GM23248 (cell line): Measurements from ENCODE around the gene FAM236A. TPM values are rescaled to one million over a fixed set of nuclear protein-coding genes. Genes with fewer than 3 reads are reported as not detected.
"Not testable (repeated sequence)": the region's sequence is repeated elsewhere in the genome, so short reads cannot be mapped to it uniquely, and the experiment has no call there.

Experiments used
- DNase-seq: peaks from one replicate; pipeline ENCODE4 v3.0.0-alpha.2; 2015
- H2AFZ ChIP-seq: fragments of 200-600 bp; sonication (generic); 2 replicates; pipeline ENCODE4 v1.6.1; 2016; ENCODE audit warnings: antibody characterized with exemption
- H3F3A ChIP-seq: fragments of 200-600 bp; sonication (generic); 2 replicates; pipeline ENCODE4 v1.6.1; 2016; ENCODE audit warnings: mild to moderate bottlenecking, antibody characterized with exemption, mixed run types; ENCODE audit not compliant: insufficient read depth
- H3K27ac ChIP-seq: fragments of 200-600 bp; sonication (generic); 2 replicates; pipeline ENCODE4 v1.5.1; 2016; ENCODE audit warnings: mild to moderate bottlenecking
- H3K27me3 ChIP-seq: fragments of 200-600 bp; sonication (generic); replicated peaks from 2 replicates; pipeline ENCODE4 v1.6.1; 2016; ENCODE audit warnings: mild to moderate bottlenecking; ENCODE audit not compliant: insufficient read depth
- H3K36me3 ChIP-seq: fragments of 200-600 bp; sonication (generic); 2 replicates; pipeline ENCODE4 v1.6.1; 2016; ENCODE audit warnings: low read depth, mild to moderate bottlenecking
- H3K4me1 ChIP-seq: fragments of 200-600 bp; sonication (generic); 2 replicates; pipeline ENCODE4 v1.6.1; 2016; ENCODE audit warnings: mild to moderate bottlenecking; ENCODE audit not compliant: insufficient read depth
- H3K4me2 ChIP-seq: fragments of 200-600 bp; sonication (generic); one replicate; pipeline ENCODE4 v1.6.1; 2016; ENCODE audit warnings: mild to moderate bottlenecking; ENCODE audit not compliant: unreplicated experiment
- H3K4me3 ChIP-seq: fragments of 200-600 bp; sonication (generic); 2 replicates; pipeline ENCODE4 v1.5.1; 2016; ENCODE audit warnings: mild to moderate bottlenecking
- H3K79me2 ChIP-seq: fragments of 200-600 bp; sonication (generic); 2 replicates; pipeline ENCODE4 v1.6.1; 2016; ENCODE audit warnings: mild to moderate bottlenecking; ENCODE audit not compliant: insufficient read depth
- H3K9ac ChIP-seq: fragments of 200-600 bp; sonication (generic); 2 replicates; pipeline ENCODE4 v1.6.1; 2016; ENCODE audit warnings: mild to moderate bottlenecking
- H3K9me2 ChIP-seq: fragments of 200-600 bp; sonication (generic); 2 replicates; pipeline ENCODE4 v1.6.1; 2016; ENCODE audit warnings: mixed run types, mild to moderate bottlenecking, moderate library complexity; ENCODE audit not compliant: insufficient read depth
- H3K9me3 ChIP-seq: fragments of 200-600 bp; sonication (generic); one replicate; pipeline ENCODE4 v1.6.1; 2017; ENCODE audit warnings: low read depth
- H4K20me1 ChIP-seq: fragments of 200-600 bp; sonication (generic); 2 replicates; pipeline ENCODE4 v1.6.0; 2016; ENCODE audit not compliant: insufficient read depth
- WGBS, 2 experiments: methylation state at CpG; one replicate each; pipeline ENCODE4 v1.1.6; 2015 to 2017; ENCODE audit warnings: low lambda C conversion rate in 2 of 2, low coverage in 1 of 2; ENCODE audit errors: missing lambda C conversion rate in 2 of 2; 5-methylcytosine and 5-hydroxymethylcytosine counted together
- in situ Hi-C: fragments of 300-500 bp; cut with MboI; formaldehyde crosslinking; loops from 2 replicates; pipeline ENCODE4 v1.15.0; 2020
- polyA plus RNA-seq: library from polyadenylated mRNA; unstranded; fragments of >200 nt; fragmentation: Nextera tagmentation; extraction: Ambion mirVana; gene quantifications from 2 replicates; pipeline ENCODE4 v1.2.1, GENCODE V29; 2016
- total RNA-seq: library from RNA; depleted of rRNA; stranded (reverse); fragments of >200 nt; shearing (Covaris generic); gene quantifications from 2 replicates; pipeline ENCODE4 v1.2.3, GENCODE V29; 2014; rRNA removed

The FAM236A gene
- total RNA-seq (not detected in 2 replicates), polyA plus RNA-seq (not detected in 2 replicates)

GRCh38 chrX:72937906-72938305, at the start of gene FAM236A:
FAM236A (plus strand) TSS chrX:72938206; CDS start chrX:72938263, 57 bp downstream.
- H3K9ac ChIP-seq, H3K9me2 ChIP-seq, H3F3A ChIP-seq, H3K27me3 ChIP-seq, H3K4me3 ChIP-seq, H3K9me3 ChIP-seq, in situ Hi-C loops, H3K79me2 ChIP-seq, H4K20me1 ChIP-seq, H3K4me1 ChIP-seq, DNase-seq, H3K4me2 ChIP-seq, H3K36me3 ChIP-seq, H3K27ac ChIP-seq, H2AFZ ChIP-seq: not testable (repeated sequence)
- WGBS, 2 experiments, result no CpG with 5 or more reads among the region's 15 CpGs

- H3K27ac ChIP-seq, H3K9me3 ChIP-seq, H3K27me3 ChIP-seq, H3K4me3 ChIP-seq, H3K9me2 ChIP-seq, DNase-seq, H3K79me2 ChIP-seq, H4K20me1 ChIP-seq, in situ Hi-C loops, H3K36me3 ChIP-seq, H2AFZ ChIP-seq, H3K4me1 ChIP-seq, H3F3A ChIP-seq, H3K4me2 ChIP-seq, H3K9ac ChIP-seq: not testable (repeated sequence)
- WGBS, 2 experiments, result no CpG with 5 or more reads among the region's 14 CpGs
Measured at GRCh38 chrX:72889740-72890139, 48.3 kb upstream of the FAM236A start.

- H2AFZ ChIP-seq, H3K27ac ChIP-seq, H3K9me2 ChIP-seq, H3K4me2 ChIP-seq, DNase-seq, H3K4me1 ChIP-seq, H3K9ac ChIP-seq, H3K9me3 ChIP-seq, H3K79me2 ChIP-seq, H3K4me3 ChIP-seq, in situ Hi-C loops, H3K27me3 ChIP-seq, H3F3A ChIP-seq, H3K36me3 ChIP-seq, H4K20me1 ChIP-seq: not testable (repeated sequence)
- no CpG with 5 or more reads among the region's 13 CpGs for WGBS, 2 experiments
Measured at GRCh38 chrX:72912315-72912714, 25.7 kb upstream of the FAM236A start, which contains the start of gene FAM236C. FAM236C (plus strand) TSS chrX:72912615; CDS start chrX:72912715, 100 bp downstream.

- H3K27ac ChIP-seq, H4K20me1 ChIP-seq, H2AFZ ChIP-seq, H3K36me3 ChIP-seq, H3K27me3 ChIP-seq, H3K4me3 ChIP-seq, H3K4me2 ChIP-seq, DNase-seq, H3K9ac ChIP-seq, H3K4me1 ChIP-seq, in situ Hi-C loops, H3K79me2 ChIP-seq, H3K9me3 ChIP-seq, H3F3A ChIP-seq, H3K9me2 ChIP-seq: not testable (repeated sequence)
- 17 to 35% methylated on average over 2 to 3 of the region's 5 CpGs for WGBS, 2 experiments
Measured at GRCh38 chrX:72916096-72916495, 21.9 kb upstream of the FAM236A start.

- H3K9me3 ChIP-seq, H3F3A ChIP-seq, H3K9me2 ChIP-seq, H3K4me2 ChIP-seq, H3K9ac ChIP-seq, H2AFZ ChIP-seq, H4K20me1 ChIP-seq, in situ Hi-C loops, DNase-seq, H3K36me3 ChIP-seq, H3K27me3 ChIP-seq, H3K4me3 ChIP-seq, H3K4me1 ChIP-seq, H3K27ac ChIP-seq, H3K79me2 ChIP-seq: not testable (repeated sequence)
- no CpG with 5 or more reads among the region's 1 CpG for WGBS, 2 experiments
Measured at GRCh38 chrX:72932283-72932682, 5.7 kb upstream of the FAM236A start.

GRCh38 chrX:72936455-72936854, 1.6 kb upstream of the FAM236A start:
- H3K4me1 ChIP-seq, H3F3A ChIP-seq, H3K27ac ChIP-seq, DNase-seq, H3K27me3 ChIP-seq, H3K79me2 ChIP-seq, H3K4me3 ChIP-seq, in situ Hi-C loops, H3K36me3 ChIP-seq, H3K9me2 ChIP-seq, H3K9ac ChIP-seq, H3K4me2 ChIP-seq, H4K20me1 ChIP-seq, H2AFZ ChIP-seq, H3K9me3 ChIP-seq: not testable (repeated sequence)
- no CpG with 5 or more reads among the region's 7 CpGs for WGBS, 2 experiments

- H3K27me3 ChIP-seq, H3K4me3 ChIP-seq, H3K36me3 ChIP-seq, H3F3A ChIP-seq, in situ Hi-C loops, H2AFZ ChIP-seq, H3K9me3 ChIP-seq, H3K9me2 ChIP-seq, H3K79me2 ChIP-seq, DNase-seq, H3K9ac ChIP-seq, H3K4me1 ChIP-seq, H3K4me2 ChIP-seq, H4K20me1 ChIP-seq, H3K27ac ChIP-seq: not testable (repeated sequence)
- no CpG with 5 or more reads among the region's 8 CpGs for WGBS, 2 experiments
Measured at GRCh38 chrX:72936882-72937455, 1.0 kb upstream of the FAM236A start.

GRCh38 chrX:72942272-72942671, 4.3 kb downstream of the FAM236A start:
- H3K4me2 ChIP-seq, H4K20me1 ChIP-seq, H3K27me3 ChIP-seq, H3K9me2 ChIP-seq, H2AFZ ChIP-seq, H3K79me2 ChIP-seq, H3F3A ChIP-seq, H3K9me3 ChIP-seq, H3K27ac ChIP-seq, in situ Hi-C loops, H3K9ac ChIP-seq, H3K4me3 ChIP-seq, H3K4me1 ChIP-seq, H3K36me3 ChIP-seq, DNase-seq: not testable (repeated sequence)
- no CpG with 5 or more reads among the region's 6 CpGs for WGBS, 2 experiments
